ENCODE data around the gene QKI. TPM values are rescaled to one million over a fixed set of nuclear protein-coding genes. Genes with fewer than 3 reads are reported as not detected.

QKI gene
- total RNA-seq, 1 experiment from 2014 or later, result 134 TPM

DNA sequence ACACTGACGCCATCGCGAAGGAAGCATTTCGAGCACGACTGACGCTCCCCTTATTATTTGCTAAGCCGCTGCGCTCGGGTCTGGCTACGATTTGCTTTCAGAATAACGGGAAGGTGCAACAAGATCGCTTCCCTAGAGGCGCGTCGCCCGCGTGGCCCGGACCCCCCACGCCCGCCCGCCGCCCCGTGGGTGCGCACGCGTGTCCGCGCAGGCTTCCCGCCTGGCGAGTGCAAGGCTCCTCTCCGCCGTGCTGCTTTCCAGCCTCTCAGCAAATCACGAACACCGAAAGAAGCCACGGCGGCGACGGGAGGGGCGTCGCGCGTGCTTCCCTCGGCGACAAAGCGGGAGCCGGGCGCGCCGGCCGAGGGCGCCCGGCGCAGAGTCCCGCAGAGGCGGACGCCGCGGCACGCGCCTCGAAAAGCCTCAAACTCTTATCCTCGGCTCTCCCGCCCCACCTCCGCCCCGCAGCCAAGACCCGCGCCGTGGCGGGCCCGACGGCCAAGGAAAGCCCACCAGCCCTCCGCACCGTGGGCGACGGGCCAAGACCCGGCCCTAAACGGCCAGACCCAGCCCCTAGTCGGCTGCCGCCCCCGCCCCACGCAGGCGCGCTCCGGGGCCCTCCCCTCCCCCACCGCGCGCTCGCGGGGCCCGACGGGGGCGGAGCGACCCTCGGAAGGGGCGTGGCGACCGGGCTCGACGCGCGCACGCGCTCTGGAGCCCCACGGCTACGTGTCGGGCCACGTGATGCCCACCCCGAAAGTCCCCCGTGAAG, 987 bp upstream of the QKI start:
- Histone ChIP-seq H3K9me3 (no peaks in the 10 kb centered on the region), H3K4me3 (ENCODE audit: low read depth, low read length) (peak overlapping the region; percentile 83), H3K27me3 (replicated peaks; ENCODE audit: control insufficient read depth, insufficient read depth, low read length) (no peaks in the 10 kb centered on the region), H3K36me3 (ENCODE audit: control insufficient read depth, insufficient read depth, low read length) (no peaks in the 10 kb centered on the region), H3K4me1 (peaks cover 35% of the 10 kb centered on the region)
- peak overlapping the region; percentile 85 for H3K27ac Mint-ChIP-seq (ENCODE audit: unreplicated experiment)
- no peaks in the 10 kb centered on the region for H3K9me3 Mint-ChIP-seq (ENCODE audit: unreplicated experiment)
- peaks cover 25% of the 10 kb centered on the region for H3K4me1 Mint-ChIP-seq (ENCODE audit: low read depth, unreplicated experiment)
- DNase-seq, result peak; percentile 81 to 91
- TF ChIP-seq, protein P1, sequence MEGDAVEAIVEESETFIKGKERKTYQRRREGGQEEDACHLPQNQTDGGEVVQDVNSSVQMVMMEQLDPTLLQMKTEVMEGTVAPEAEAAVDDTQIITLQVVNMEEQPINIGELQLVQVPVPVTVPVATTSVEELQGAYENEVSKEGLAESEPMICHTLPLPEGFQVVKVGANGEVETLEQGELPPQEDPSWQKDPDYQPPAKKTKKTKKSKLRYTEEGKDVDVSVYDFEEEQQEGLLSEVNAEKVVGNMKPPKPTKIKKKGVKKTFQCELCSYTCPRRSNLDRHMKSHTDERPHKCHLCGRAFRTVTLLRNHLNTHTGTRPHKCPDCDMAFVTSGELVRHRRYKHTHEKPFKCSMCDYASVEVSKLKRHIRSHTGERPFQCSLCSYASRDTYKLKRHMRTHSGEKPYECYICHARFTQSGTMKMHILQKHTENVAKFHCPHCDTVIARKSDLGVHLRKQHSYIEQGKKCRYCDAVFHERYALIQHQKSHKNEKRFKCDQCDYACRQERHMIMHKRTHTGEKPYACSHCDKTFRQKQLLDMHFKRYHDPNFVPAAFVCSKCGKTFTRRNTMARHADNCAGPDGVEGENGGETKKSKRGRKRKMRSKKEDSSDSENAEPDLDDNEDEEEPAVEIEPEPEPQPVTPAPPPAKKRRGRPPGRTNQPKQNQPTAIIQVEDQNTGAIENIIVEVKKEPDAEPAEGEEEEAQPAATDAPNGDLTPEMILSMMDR (IDR thresholded peaks at IDR 0.05; ENCODE audit: insufficient read depth in 1 of 2, low read depth in 1 of 2, low read length in 1 of 2, severe bottlenecking in 1 of 2, unreplicated experiment in 1 of 2), result no peak
- ChIA-PET POLR2A (no interaction called here), CTCF (no interaction called here)
- no peaks in the 10 kb centered on the region for H3K27me3 Mint-ChIP-seq (ENCODE audit: insufficient read depth, unreplicated experiment)
- no TSS peak for BruUV-seq (replicated peaks)
- H3K36me3 Mint-ChIP-seq (ENCODE audit: insufficient read depth, unreplicated experiment), result peaks cover 24% of the 10 kb centered on the region
- intact Hi-C loops (cut with micrococcal nuclease; ENCODE audit: unreplicated experiment), result loop anchor here (2.0 kb wide), 1 partner anchor 557 kb away; no protein-coding TSS in a partner anchor
- peak overlapping the region; percentile 87 for H3K4me3 Mint-ChIP-seq (ENCODE audit: unreplicated experiment)

DNA sequence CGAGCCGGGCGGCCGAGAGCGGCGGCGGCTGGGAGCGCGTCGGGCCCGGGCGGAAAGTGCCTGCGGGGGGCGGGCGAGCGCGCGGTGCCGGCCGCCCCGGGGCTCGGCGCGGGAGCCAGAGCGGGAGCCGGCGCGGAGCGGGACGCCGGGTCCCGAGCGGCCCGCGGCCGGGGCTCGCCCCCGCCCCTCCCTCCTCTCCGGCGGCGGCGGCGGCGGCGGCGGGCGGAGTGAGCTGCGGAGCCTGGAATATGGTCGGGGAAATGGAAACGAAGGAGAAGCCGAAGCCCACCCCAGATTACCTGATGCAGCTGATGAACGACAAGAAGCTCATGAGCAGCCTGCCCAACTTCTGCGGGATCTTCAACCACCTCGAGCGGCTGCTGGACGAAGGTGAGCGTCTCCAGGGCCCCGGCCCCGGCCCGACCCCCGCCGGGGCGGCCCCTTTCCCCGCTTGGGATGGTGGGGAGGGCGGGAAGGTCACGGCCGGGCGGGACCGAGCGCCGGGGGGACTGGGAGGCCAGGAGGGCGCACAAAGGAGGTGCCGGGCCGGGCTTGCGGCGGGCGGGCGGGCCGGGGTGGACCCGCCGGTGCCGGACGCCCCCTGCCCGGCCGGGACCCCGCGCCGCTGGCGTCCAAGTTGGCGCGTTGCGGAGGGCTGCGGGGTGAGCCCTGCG, 565 bp downstream of the QKI start:
- peak overlapping the region; percentile 85 for H3K27ac Mint-ChIP-seq (ENCODE audit: unreplicated experiment)
- no peak for DNase-seq
- POLR2A ChIA-PET, result no interaction called here

More for the DNA sequence above, 565 bp downstream of the QKI start:
- TF ChIP-seq, protein P1 (IDR thresholded peaks at IDR 0.05; ENCODE audit: insufficient read depth in 1 of 2, low read depth in 1 of 2, low read length in 1 of 2, severe bottlenecking in 1 of 2, unreplicated experiment in 1 of 2), result no peak
- intact Hi-C loops (cut with micrococcal nuclease; ENCODE audit: unreplicated experiment), result no loop called here
- Histone ChIP-seq H3K4me3 (ENCODE audit: low read depth, low read length) (peak overlapping the region; percentile 83), H3K4me1 (peaks cover 38% of the 10 kb centered on the region), H3K36me3 (ENCODE audit: control insufficient read depth, insufficient read depth, low read length) (no peaks in the 10 kb centered on the region), H3K27me3 (replicated peaks; ENCODE audit: control insufficient read depth, insufficient read depth, low read length) (no peaks in the 10 kb centered on the region), H3K9me3 (no peaks in the 10 kb centered on the region)
- peak overlapping the region; percentile 94 for H3K4me3 Mint-ChIP-seq (ENCODE audit: unreplicated experiment)
- CTCF ChIA-PET, result no interaction called here
- peaks cover 23% of the 10 kb centered on the region for H3K4me1 Mint-ChIP-seq (ENCODE audit: low read depth, unreplicated experiment)
- H3K27me3 Mint-ChIP-seq (ENCODE audit: insufficient read depth, unreplicated experiment), result no peaks in the 10 kb centered on the region
- H3K9me3 Mint-ChIP-seq (ENCODE audit: unreplicated experiment), result no peaks in the 10 kb centered on the region
- BruUV-seq (replicated peaks), result no TSS peak
- peaks cover 24% of the 10 kb centered on the region for H3K36me3 Mint-ChIP-seq (ENCODE audit: insufficient read depth, unreplicated experiment)

Measured in Caco-2 (cell line).